Measurements from ENCODE around the gene ARSJ. TPM values are rescaled to one million over a fixed set of nuclear protein-coding genes. Genes with fewer than 3 reads are reported as not detected.

The ARSJ gene
- polyA plus RNA-seq, 3 donors: not detected

DNA sequence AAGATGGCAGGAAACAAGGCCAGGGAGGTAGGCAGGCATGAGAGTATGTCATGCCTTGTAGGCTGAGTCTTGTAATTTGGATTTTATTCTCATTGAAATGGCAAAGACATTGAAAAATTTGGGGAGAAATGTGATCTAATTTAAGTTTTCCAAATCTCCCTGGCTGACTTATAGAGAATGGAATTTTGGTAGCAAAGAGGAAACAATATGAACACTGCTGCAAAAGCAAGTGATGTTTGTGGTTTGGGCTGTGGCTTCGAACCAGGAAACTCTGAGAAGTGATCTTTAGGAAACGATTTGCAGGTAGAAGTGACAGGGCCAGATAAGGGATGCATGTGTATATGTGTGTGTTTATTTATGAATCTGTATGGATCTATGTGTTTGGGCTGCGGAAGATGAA, 35.6 kb downstream of the ARSJ start:
- no peaks in the 10 kb centered on the region for H3K9me3 ChIP-seq (replicated peaks in 1 of 2; ENCODE audit: control insufficient read depth in 1 of 2, insufficient read depth in 1 of 2, low read length in 2 of 2)
- no peaks in the 10 kb centered on the region for H3K79me2 ChIP-seq (ENCODE audit: insufficient read depth, low read length)
- no peak overlapping the region for H3K27ac ChIP-seq (ENCODE audit: low read depth in 1 of 2, low read length in 2 of 2)
- Mint-ChIP-seq H3K9me3 (peaks cover 0 to 3% (median 0%) of the 10 kb centered on the region in 7 donors), H3K4me1 (no peaks in the 10 kb centered on the region), H3K27ac (no peak overlapping the region), H3K4me3 (no peak overlapping the region), H3K27me3 (ENCODE audit: low read depth in 3 of 3) (peaks cover 0 to 2% (median 1%) of the 10 kb centered on the region in 3 donors), H3K36me3 (no peaks in the 10 kb centered on the region)
- H4K20me1 ChIP-seq (ENCODE audit: insufficient read depth, low read length): no peaks in the 10 kb centered on the region
- intact Hi-C loops (cut with micrococcal nuclease): no loop called here
- H3K36me3 ChIP-seq (replicated peaks in 1 of 2; ENCODE audit: control insufficient read depth in 1 of 2, insufficient read depth in 2 of 2, low read length in 2 of 2): no peaks in the 10 kb centered on the region
- no peak overlapping the region for H3K9ac ChIP-seq (ENCODE audit: insufficient read depth, low read length, poor library complexity, severe bottlenecking)
- no peak overlapping the region for H3K4me2 ChIP-seq (replicated peaks; ENCODE audit: extremely low read depth, low read length, poor library complexity, severe bottlenecking)
- no peaks in the 10 kb centered on the region for H3K27me3 ChIP-seq (ENCODE audit: control insufficient read depth in 2 of 2, insufficient read depth in 2 of 2, low read length in 2 of 2)
- H3K4me1 ChIP-seq (ENCODE audit: control insufficient read depth in 1 of 2, insufficient read depth in 2 of 2, low read length in 2 of 2): no peaks in the 10 kb centered on the region
- no peak overlapping the region for H2AFZ ChIP-seq (ENCODE audit: insufficient read depth, low read depth, low read length, poor library complexity, severe bottlenecking)
- H3K4me3 ChIP-seq (replicated peaks in 1 of 3; ENCODE audit: low read depth in 2 of 3, low read length in 3 of 3): no peak overlapping the region
- TF ChIP-seq CTCF (IDR thresholded peaks at IDR 0.05): no peak
- DNase-seq: no peak
- 0% methylated on average over 2 of the region's 3 CpGs for WGBS (ENCODE audit: insufficient coverage)

- Histone ChIP-seq H3K36me3 (replicated peaks in 1 of 2; ENCODE audit: control insufficient read depth in 1 of 2, insufficient read depth in 2 of 2, low read length in 2 of 2) (no peaks in the 10 kb centered on the region), H3K4me1 (ENCODE audit: control insufficient read depth in 1 of 2, insufficient read depth in 2 of 2, low read length in 2 of 2) (no peaks in the 10 kb centered on the region), H3K27me3 (ENCODE audit: control insufficient read depth in 2 of 2, insufficient read depth in 2 of 2, low read length in 2 of 2) (no peaks in the 10 kb centered on the region), H3K9me3 (replicated peaks in 1 of 2; ENCODE audit: control insufficient read depth in 1 of 2, insufficient read depth in 1 of 2, low read length in 2 of 2) (no peaks in the 10 kb centered on the region), H3K79me2 (ENCODE audit: insufficient read depth, low read length) (no peaks in the 10 kb centered on the region), H3K27ac (ENCODE audit: low read depth in 1 of 2, low read length in 2 of 2) (no peak overlapping the region), H3K4me2 (replicated peaks; ENCODE audit: extremely low read depth, low read length, poor library complexity, severe bottlenecking) (no peak overlapping the region), H2AFZ (ENCODE audit: insufficient read depth, low read depth, low read length, poor library complexity, severe bottlenecking) (no peak overlapping the region), H4K20me1 (ENCODE audit: insufficient read depth, low read length) (no peaks in the 10 kb centered on the region), H3K9ac (ENCODE audit: insufficient read depth, low read length, poor library complexity, severe bottlenecking) (no peak overlapping the region), H3K4me3 (replicated peaks in 1 of 3; ENCODE audit: low read depth in 2 of 3, low read length in 3 of 3) (no peak overlapping the region)
- no peak overlapping the region for H3K4me3 Mint-ChIP-seq
- no peaks in the 10 kb centered on the region for H3K4me1 Mint-ChIP-seq
- intact Hi-C loops (cut with micrococcal nuclease): no loop called here
- no peak for DNase-seq
- peaks cover 0 to 2% (median 1%) of the 10 kb centered on the region in 3 donors for H3K27me3 Mint-ChIP-seq (ENCODE audit: low read depth in 3 of 3)
- peaks cover 0 to 3% (median 0%) of the 10 kb centered on the region in 7 donors for H3K9me3 Mint-ChIP-seq
- H3K36me3 Mint-ChIP-seq: no peaks in the 10 kb centered on the region
- no peak for TF ChIP-seq CTCF (IDR thresholded peaks at IDR 0.05)
- no peak overlapping the region for H3K27ac Mint-ChIP-seq
- WGBS (ENCODE audit: insufficient coverage): 100% methylated on average over 1 of the region's 1 CpG
Measured at GRCh38 chr4:113943085-113943484, 36.4 kb downstream of the ARSJ start.

Data from CD14-positive monocyte (primary cell).